Germinal center (tissue), 1 donor: ENCODE measurements around the gene SPSB4.
"Not testable (repeated sequence)": the region's sequence is repeated elsewhere in the genome, so short reads cannot be mapped to it uniquely, and the experiment has no call there.

Source experiments
- DNase-seq: peaks from one replicate; pipeline ENCODE4 v3.0.0; 2012; ENCODE audit warnings: mixed read lengths, low spot score

SPSB4 gene

DNA sequence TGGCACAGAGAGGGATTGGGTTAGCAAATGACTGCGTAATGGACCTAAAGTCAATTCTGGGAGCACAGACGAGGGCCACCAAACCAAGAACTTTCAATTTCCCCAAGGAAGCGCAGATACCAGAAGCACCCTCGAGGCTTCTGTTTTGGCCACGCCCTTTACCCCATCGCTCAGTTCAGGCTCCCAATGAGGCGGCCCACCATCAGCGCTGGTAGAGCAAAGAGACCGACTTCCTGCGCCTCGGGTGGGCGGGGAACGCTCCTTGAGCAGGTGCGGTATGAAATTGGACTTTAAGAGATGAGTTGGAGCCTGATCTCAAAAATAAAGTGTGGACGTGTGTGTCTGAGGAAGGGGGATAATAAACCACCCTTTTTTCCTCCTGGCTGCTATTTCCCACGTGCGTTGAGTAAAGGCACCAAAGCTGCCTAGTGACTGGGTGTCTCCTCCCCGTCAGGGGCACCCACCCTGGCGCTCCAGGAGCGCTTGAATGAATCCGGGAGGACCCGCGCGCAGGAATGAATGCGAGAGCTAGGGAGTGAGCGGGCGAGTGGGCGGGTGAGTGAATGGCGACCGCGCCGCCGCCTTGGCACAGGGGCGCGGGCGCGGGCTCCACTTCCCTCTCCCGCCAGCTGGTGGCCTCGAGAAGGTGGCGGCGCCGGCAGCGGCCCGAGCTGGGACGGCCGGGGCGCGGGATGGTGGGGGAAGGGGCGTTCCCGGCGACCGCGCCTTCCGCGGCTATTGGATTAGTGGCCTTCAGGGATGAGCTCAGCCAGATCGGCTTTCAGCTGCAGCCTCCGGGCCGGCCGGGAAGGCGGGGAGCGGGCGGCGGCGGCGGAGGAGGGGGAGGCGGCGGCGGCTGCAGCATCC, at the start of gene SPSB4:
Gene SPSB4, plus strand, starts transcription at position 772 of the 867 bp plus-strand sequence. CDS start 14,758 bp downstream, outside the sequence.
- DNase-seq: peak; percentile 59

DNA sequence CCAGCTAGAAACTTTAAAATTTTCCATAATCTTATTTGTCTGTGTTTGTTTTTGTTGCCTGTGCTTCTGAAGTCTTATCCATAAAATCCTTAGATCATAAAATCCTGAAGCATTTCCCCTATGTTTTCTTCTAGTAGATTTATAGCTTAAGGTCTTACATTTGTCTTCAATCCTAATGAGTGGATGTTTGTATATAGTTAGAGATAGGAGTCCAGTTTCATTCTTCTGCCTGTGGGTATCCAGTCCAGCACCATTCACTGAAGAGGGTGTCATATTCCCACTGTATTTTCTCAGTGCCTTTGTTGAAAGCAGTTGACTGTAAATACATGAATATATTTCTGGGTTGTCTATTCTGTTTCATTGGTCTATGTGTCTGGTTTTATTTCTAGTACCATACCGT, 44.8 kb upstream of the SPSB4 start:
- no peak for DNase-seq

DNA sequence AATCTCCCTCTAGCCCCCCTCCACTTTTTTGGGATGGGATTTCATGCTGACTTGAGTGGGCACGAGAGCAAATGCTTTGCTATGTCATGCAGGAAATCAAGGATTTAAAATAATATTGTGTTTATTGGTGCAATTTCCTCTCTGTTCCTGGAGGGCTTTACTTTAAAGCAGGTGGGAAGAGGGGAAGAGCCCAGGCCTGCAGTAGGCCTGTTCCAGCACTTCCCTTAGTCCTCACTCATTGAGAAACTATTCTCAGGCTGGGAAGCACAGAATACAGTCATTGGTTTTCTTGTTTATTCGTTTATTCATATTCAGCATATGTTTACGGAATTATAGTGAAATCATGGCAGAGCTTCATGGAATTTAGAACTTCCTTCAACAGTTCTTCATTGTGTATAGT, 41.7 kb upstream of the SPSB4 start:
- no peak for DNase-seq

DNA sequence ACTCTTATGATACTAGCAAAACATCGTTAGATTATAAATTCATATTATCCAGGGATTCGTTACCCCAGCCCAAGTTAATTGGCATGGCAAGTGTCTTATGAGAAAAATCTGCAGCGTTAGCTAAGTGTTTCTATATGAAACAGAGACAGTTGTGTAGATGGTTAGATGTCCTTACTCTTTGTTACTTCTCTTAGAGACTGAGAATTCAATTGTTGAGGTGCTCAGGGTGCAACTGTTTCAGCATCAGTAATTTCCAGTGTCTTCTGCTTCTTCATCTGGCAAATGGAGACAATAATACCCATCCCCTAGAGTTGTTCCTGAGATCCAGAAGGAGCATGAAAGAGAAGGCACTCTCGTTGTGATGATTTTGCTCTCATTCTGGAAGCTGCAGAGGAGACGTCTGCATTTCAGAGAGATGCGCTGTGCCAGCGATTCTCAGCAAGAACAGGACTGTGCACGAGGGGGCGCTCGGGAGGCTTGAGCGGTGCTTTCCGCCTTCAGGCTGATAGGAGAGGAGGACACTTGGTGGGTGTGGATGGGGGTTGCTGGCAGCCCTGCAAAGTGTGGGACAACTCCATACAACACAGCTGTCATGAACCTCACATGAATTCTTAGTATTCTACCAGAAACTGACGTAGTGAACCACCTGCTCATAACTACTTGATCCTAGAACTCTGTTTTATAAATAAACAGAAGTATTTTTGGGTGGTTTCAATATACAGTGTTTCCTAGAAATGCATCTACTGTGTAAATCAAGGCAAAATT, 39.7 kb upstream of the SPSB4 start:
- DNase-seq: peak; percentile 51

DNA sequence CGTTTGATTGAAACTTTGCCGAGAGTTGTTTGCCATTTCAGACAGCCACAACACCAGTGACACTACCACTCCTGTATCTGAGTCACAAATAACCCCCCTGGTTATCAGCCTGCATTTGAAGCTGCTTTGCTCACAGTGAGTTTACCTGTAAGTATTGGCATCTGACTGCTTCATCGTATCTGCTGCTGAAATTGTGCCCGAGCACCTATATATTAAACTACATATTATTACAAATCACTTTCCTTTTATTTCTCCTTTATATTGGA, 39.2 kb upstream of the SPSB4 start:
- DNase-seq: no peak

DNA sequence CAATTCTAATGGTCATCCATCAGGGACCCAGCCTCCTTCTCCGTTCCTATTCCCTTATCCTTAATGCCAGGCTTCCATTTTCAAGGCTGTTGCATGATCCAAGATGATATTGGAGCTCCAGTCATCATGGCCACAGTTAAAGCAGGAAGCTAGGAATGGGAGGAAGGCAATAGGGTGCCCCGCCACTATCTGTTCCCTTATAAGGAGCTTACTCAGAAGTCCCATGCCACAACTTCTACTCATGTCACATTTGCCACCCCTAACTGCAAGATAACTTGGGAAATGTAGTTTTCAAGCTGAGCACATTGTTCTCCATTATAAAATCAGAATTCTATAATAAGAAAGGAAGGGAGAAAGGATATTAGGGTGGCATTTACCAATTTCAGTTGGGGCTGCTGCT, 38.6 kb upstream of the SPSB4 start:
- DNase-seq: no peak

DNA sequence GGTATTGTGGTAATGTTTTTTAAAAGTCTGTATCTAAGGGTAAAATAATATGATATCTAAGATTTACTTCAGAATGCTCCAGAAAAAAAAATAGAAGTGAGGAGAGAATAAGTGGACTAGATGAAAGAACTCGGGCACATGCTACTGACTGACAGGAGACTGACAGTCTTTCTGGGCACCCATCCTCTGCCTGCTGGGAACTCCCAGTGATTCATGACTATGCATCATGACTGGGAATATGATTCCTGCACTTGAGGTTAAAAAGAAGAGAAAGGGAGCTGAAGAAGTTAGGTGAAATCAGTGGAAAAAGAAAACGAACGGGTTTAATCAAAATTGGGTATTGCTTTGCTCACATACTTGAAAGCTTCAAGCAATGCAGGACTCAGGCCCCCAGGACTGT, 35.7 kb upstream of the SPSB4 start:
- no peak for DNase-seq

DNA sequence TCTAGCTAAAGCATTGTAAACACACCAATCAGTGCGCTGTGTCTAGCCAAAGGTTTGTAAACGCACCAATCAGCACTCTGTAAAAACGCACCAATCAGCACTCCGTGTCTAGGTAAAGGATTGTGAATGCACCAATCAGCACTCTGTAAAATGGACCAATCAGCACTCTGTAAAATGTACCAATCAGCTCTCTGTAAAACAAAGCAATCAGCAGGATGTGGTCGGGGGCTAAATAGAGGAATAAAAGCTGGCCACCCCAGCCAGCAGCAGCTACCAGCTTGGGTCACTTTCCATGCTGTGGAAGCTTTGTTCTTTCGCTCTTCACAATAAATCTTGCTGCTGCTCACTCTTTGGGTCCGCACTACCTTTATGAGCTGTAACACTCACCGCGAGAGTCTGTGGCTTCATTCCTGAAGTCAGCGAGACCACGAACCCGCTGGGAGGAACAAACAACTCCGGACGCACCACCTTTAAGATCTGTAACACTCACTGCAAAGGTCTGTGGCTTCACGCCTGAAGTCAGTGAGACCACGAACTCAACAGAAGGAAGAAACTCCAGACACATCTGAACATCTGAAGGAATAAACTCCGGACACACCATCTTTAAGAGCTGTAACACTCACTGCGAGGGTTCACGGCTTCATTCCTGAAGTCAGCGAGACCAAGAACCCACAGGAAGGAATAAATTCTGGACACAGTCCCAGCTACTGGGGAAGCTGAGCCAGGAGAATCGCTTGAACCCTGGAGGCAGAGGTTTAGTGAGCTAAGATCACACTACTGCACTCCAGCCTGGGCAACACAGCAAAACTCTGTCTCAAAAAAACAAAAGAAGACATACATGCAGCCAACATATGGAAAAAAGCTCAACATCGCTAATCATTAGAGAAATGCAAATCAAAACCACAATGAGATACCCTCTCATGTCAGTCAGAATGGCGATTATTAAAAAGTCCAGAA, 33.5 kb upstream of the SPSB4 start:
- not testable (repeated sequence) for DNase-seq

DNA sequence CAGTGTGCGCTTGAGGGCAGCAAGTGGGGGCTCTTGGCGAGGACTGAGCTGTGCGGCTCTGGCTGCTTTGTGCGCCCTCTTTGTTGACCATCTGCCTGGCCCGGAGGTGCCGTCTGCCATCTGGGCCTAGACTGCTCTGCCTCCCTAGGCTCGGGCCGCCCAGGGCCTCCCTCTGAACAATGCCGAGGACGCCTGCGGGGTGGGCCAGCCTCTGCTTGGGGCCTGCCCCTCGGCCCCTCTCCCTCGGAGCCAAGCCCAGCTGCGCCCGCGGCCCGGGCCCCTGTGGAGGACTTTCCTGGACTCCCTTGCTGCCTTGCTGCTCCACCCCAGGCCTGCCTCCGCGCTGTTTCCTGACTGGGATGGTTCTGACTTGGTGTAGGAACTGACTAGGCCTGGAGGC, 31.9 kb upstream of the SPSB4 start:
- DNase-seq: no peak

DNA sequence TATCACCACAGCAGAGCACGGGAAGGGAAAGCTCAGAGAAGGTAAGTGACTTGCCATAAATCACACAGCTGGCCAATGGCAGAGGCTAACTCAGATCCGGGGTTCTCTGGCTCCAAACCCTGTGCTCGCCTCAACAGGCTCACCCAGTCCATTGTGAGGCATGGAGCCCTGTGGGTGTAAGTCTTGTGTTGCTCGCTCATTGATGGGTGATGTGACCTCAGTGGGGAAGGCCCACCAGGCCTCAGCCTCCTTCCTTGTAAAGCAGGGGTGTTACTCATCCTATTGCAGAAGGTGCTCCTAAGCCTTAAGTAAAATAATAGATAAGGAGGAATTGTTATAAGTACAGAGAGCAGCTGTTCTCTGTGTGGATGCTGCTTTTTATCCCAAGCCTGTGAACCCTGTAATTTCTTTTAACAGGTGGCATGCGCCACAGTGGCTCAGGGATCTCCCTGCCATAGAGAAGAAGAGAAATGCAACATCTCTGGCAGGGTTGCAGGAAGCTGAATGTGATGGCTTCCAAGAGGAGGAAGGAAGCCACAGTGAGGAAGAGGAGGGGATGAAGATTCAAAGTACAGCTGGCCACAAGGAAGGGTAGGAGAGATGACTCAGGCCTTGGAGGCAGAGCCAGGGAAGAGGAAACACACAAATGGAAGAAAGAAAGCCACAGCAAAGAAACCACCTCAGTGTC, 30.9 kb upstream of the SPSB4 start:
- DNase-seq: no peak

DNA sequence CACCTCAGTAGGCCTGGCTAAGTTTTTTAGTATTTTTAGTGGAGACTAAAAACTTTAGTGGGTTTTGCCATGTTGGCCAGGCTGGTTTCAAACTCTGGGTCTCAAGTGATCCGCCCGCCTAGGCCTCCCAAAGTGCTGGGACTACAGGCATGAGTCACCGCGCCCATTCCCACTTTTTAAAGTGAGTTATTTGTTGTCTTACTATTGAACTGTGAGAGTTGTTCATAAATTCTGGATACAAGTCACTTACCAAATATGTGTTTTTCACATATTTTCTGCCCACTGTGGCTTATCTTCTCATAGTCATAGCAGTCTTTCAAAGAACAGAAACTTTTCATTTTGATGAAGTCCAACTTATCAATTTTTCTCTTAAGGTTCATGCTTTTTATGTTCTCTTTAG, 29.9 kb upstream of the SPSB4 start:
- no peak for DNase-seq

DNA sequence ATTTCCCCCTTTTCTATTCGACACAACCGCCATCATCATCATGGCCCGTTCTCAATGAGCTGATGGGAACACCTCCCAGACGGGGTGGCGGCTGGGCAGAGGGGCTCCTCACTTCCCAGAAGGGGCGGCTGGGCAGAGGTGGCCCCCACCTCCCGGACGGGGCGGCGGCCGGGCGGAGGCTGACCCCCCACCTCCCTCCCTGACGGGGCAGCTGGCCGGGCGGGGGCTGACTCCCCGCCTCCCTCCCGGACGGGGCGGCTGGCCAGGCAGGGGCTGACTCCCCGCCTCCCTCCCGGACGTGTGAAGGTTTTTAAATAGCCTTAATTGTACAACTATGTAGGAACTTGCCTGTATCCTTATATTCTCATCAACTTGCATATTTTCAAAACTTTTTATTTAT, 20.9 kb upstream of the SPSB4 start:
- DNase-seq: no peak

DNA sequence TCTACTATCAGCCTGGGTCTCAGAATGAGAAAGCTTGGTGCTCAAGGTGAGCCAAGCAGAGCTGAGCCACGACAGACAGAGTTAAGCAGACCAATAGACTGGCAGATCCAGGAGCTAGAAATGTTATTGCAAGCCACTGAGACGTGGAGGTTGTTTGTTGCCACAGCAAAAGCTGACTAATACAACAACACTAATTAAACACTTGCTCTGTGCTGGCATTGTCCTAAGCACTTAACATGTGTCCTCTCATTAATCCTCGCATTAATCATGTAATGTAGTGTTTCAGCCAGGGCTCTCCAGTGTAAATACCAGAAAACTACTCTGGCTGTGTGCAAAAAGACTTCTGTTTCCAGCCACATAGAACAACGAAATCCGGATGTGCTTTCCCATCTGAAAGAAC, 11.6 kb upstream of the SPSB4 start:
- no peak for DNase-seq

DNA sequence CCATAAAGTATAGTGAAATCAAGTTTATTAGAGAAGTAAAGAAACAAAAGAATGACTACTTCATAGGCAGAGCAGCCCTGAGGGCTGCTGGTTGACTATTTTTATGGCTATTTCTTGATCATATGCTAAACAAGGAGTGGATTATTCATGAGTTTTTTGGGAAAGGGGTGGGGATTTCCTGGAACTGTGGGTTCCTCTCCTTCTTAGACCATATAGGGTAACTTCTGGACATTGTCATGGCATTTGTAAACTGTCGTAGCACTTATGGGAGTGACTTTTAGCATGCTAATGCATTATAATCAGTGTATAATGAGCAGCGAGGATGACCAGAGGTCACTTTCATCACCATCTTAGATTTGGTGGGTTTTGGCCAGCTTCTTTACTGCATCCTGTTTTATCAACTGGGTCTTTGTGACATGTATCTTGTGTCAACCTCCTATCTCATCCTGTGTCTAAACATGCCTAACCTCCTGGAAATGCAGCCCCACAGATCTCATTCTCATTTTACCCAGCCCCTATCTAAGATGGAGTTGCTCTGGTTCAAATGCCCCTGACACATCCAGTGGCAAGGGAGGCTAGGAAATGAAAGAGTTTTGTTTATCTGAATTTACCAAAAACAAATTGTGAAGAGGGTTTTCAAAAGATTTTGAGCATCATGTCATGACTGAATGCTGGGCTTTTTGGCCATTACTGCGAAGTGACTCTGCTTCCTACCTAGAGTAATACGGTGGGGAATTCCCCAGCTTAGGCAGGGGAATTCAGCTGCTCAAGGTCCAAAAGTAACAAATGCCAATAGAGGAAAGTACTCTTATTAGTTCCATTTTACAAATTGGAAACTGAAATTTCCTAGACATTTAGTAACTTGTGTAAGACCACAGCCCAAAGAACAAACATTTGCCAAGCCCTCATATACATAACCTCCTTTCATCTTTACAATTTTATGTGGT, 6.2 kb upstream of the SPSB4 start:
- DNase-seq: no peak

DNA sequence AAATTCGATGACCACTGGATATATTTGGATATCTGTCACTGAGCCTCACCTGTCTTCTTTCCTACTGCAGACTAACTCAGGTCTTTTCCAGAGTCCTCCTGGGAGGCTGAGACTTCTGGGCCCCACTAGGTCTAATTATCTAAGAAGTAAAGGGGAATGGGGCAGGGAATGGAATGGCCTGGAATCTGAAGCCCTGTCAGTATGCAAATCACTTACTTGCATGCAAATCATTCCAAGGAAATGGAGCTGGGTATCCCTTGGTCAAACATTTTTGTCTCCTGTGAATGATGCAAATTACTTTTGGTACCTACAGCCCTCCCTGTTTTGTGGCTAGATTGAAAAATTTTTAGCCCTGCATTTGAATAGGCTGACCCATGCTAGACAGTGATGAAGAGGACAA, 5.3 kb upstream of the SPSB4 start:
- no peak for DNase-seq

DNA sequence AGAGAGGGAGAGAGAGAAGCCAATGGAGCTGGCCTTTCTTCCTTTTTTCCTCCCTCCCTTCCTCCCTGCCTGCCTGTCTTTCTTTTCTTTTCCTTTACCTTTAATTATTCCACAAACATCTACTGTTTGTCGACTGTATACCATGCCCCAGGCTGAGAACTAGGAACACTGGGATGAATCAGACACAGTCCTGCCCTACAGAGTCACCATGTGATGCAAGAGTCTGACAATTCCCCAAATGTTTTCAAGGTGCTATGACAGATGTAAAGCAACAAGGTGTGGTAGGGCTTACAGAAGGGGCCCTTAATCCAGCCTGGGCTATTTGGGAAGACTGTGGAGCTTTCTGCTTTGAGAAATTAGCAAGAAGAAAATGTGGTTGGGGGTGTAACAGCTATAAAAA, 4.0 kb upstream of the SPSB4 start:
- DNase-seq: no peak

DNA sequence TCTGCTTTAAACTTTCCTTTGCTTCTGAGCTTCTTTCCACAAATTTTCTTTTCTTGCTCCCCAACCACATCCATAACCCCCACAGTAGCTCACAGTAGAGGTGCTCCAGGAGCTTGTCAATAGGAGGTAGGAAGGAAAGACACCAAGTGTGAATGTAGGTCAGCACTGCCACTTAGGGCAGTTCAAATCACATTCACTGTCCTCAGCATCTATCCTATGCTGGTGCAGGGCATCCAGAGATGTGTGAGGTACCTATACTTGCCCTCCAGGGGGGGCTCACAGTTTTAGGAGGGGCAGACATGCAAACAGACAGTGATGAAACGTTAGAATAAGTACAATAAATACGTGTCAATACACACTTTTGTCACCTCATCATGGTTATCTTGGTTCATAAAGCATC, 1.5 kb upstream of the SPSB4 start:
- peak; percentile 10 for DNase-seq

DNA sequence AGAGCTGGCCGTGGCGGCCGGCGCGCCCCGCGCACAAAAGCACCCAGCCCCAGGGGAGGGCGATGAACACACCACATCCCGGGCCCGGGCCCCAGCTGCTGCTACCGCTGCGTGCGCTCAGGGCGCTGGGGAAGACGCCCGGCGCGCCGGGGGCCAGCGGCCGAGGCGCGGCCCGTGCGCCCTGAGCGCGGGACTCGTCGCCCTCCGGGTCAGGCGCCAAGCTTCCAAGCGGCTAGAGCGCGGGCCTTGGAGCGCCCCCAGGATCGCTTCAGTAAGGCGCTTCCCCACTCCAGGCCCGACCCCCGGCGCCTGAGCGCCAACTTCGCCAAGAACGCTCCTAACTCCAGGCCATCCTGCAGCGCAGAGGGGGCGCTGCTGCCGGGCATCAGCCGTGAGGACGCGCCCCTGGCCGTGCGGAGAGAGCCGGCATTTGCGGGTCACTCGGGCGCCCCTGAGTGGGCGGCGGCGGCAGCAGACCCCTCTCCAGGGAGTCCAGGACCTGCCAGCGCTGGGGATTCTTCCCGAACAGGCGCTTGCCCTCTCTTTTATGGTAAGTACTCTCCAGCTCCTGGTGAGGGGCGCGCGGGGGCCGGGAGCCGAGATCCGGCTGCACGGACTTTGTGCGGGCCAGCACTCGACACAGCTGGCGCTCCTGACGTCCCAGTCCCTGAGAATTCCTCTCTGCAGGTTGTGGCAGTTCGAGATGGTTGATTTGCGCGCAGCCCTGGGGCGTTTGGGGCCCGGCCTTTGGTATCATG, 475 bp downstream of the SPSB4 start:
- peak; percentile 17 for DNase-seq

DNA sequence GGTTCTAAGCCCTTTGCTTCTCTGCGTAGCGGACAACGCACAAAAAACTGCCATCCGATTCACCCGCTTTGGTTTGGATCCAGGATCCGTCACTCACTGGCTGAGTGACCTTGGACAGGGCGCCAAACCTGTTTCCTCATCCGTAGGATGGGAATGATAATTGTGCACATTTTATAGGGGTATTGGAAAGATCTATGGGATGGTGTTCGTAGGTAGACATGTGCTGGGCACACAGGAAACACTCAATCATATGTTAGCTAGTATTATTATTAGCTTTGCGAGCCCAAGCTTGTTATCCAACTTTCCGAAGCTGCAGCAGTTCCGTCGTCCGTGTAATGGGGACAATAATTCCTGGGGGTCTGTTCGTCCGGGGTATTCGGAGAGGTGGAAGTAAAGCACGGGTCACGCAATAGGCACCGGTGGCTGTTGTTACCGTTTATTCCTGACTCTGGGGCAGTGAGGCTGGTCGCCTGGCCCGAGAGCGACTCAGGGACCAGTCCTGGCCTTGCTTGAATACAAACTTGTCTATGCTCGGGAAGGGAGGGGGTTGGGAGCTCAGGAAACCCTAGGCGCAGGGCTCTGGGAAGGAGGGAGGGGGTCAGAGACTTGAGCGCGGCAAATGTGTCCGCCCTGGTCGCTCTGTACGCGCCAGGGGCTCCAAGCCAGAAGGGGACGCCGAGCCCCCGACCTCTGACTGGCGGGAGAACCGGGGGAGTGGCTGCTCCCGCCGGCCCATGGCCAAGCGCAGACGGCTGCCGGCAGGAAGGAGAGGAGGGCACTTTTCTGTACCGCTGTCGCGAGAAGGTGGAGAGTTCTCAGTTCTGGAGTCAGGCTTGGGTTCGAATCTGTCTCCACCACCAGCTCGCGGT, 1.3 kb downstream of the SPSB4 start:
- DNase-seq: no peak
